ENCODE measurements around the gene EXOC2.

DNA sequence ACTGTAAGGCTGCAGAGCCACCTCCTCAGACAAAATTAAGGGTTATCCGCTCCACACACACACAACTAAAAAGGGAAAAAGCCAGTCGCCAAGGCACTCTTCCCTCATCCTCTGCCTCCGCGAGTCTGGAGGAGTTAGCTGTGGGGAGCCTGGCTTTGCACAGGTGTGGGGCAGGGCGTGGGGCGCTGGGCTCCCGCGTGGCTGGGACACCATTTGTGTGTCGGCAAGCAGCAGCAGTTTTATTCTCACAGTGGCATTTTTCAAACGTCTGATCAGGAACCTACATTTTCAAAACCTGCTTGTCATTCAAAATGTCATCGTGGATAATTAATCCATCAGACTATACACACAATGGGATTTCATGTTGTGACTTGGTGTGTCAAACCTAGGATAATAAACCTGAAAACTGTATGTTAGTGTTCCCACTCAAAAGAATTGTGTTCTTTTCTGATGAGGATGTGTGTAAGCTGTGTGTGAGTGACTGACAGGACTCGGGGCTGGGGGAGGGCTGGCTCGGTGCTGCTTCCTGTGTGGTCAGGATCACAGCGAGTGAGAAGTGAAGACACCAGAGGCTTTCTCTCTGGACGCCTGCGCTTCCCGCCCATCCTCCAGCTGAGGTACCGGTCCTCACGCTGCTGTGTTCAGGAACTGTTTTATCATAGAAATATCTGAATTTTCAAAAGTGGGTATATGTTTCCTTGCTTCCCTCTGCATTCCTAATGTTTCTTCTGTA is 218.3 kb downstream of the EXOC2 start:
- TF ChIP-seq, protein P1, sequence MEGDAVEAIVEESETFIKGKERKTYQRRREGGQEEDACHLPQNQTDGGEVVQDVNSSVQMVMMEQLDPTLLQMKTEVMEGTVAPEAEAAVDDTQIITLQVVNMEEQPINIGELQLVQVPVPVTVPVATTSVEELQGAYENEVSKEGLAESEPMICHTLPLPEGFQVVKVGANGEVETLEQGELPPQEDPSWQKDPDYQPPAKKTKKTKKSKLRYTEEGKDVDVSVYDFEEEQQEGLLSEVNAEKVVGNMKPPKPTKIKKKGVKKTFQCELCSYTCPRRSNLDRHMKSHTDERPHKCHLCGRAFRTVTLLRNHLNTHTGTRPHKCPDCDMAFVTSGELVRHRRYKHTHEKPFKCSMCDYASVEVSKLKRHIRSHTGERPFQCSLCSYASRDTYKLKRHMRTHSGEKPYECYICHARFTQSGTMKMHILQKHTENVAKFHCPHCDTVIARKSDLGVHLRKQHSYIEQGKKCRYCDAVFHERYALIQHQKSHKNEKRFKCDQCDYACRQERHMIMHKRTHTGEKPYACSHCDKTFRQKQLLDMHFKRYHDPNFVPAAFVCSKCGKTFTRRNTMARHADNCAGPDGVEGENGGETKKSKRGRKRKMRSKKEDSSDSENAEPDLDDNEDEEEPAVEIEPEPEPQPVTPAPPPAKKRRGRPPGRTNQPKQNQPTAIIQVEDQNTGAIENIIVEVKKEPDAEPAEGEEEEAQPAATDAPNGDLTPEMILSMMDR (IDR thresholded peaks at IDR 0.05 in 8 of 11, conservative IDR thresholded peaks at IDR 0.05 in 3 of 11) = no peak
- TF ChIP-seq POLR2A (IDR thresholded peaks at IDR 0.05) = no peak

Data from spleen (tissue), 7 donors.